Upper lobe of right lung (tissue), 1 donor: ENCODE data around the gene ARHGDIA. TPM values are rescaled to one million over a fixed set of nuclear protein-coding genes. Genes with fewer than 3 reads are reported as not detected.
"Not testable (repeated sequence)": the region's sequence is repeated elsewhere in the genome, so short reads cannot be mapped to it uniquely, and the experiment has no call there.

ENCODE experiments used
- ATAC-seq: fragments of 200-7000 bp; cut with Tn5 transposase; one replicate; pipeline ENCODE4 v1.9.1; 2020; ENCODE audit warnings: mild to moderate bottlenecking, moderate library complexity
- DNase-seq: peaks from one replicate; pipeline ENCODE4 v3.0.0-alpha.2; 2020
- H3K27ac ChIP-seq: fragments of 200-600 bp; one replicate; pipeline ENCODE4 v1.8.0; 2022
- H3K27me3 ChIP-seq: fragments of 200-600 bp; one replicate; pipeline ENCODE4 v1.8.0; 2022; ENCODE audit warnings: mild to moderate bottlenecking
- H3K36me3 ChIP-seq: fragments of 200-600 bp; one replicate; pipeline ENCODE4 v1.8.0; 2022
- H3K4me1 ChIP-seq: fragments of 200-600 bp; one replicate; pipeline ENCODE4 v1.8.0; 2022
- H3K4me3 ChIP-seq: fragments of 200-600 bp; one replicate; pipeline ENCODE4 v1.8.0; 2022; ENCODE audit warnings: mild to moderate bottlenecking
- H3K9me3 ChIP-seq: fragments of 200-600 bp; one replicate; pipeline ENCODE4 v1.8.0; 2022
- intact Hi-C: fragments of 100-400 bp; cut with DNase I; formaldehyde crosslinking; loops from one replicate; pipeline ENCODE4 v1.11.0; 2022
- total RNA-seq: library from RNA; stranded (reverse); fragmentation: NEBNext Ultra II Directional; extraction: Animal tissue kit (Norgen Biotek cat#: 25700); gene quantifications from one replicate; pipeline ENCODE4 v1.2.1, GENCODE V29; 2021
- TF ChIP-seq, protein P1 (sequence below): fragments of 200-600 bp; IDR thresholded peaks from one replicate; pipeline ENCODE4 v1.8.0; 2022; ENCODE audit warnings: antibody characterized with exemption
- donor health status: DM: no; HTN: yes; CAD: no; lungs with severe emphysema.

Gene ARHGDIA
- total RNA-seq, 1 donor from 2014 or later: 386 TPM

DNA sequence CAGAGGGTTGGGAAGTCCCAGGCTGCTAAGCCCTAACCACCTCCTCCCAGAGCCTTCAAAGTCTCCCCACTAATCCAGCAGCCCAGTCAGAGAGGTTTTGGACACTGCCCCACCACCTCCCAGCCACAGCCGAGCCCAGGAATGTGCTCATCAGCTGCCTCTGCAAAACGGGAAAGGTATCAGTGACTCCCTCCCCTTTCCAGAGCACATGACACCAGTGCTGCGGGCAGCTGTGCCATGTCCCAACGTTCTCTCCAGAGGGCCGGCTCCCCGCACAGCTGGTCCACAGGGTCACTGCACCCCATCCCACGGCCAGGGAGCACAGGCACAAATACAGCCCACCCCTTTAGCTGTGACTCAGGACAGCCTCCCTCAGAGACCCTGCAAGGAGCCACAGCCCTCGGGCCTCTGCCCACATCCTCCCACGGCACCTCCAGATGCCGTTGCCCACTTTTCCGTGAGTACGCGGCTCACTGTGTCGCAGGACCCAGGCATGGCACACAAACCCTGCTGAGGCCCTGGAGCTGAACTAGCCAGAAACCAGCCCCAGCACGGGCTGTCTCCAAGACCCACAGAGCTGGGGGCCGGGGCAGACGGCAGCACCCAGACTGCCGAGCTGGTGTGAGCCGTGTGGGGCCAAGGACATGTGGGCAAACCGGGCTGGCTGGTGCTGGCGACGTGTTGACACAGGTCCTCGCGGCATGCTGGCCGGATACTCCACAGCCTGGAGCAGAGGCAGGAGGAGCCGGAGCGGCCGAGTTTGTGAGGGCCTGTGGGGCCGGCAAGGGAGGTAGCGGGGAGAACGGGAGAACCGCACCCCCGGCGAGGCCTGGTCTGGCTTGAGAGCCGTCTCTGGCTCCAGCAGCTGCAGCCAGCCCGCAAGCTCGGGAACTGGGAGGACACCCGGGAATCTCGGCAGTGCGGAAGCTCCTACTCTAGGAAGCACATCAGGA is 30.0 kb downstream of the ARHGDIA start:
- H3K27ac ChIP-seq: no peak overlapping the region
- H3K36me3 ChIP-seq: peaks cover 39% of the 10 kb centered on the region
- TF ChIP-seq, protein P1, sequence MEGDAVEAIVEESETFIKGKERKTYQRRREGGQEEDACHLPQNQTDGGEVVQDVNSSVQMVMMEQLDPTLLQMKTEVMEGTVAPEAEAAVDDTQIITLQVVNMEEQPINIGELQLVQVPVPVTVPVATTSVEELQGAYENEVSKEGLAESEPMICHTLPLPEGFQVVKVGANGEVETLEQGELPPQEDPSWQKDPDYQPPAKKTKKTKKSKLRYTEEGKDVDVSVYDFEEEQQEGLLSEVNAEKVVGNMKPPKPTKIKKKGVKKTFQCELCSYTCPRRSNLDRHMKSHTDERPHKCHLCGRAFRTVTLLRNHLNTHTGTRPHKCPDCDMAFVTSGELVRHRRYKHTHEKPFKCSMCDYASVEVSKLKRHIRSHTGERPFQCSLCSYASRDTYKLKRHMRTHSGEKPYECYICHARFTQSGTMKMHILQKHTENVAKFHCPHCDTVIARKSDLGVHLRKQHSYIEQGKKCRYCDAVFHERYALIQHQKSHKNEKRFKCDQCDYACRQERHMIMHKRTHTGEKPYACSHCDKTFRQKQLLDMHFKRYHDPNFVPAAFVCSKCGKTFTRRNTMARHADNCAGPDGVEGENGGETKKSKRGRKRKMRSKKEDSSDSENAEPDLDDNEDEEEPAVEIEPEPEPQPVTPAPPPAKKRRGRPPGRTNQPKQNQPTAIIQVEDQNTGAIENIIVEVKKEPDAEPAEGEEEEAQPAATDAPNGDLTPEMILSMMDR: no peak
- no peaks in the 10 kb centered on the region for H3K9me3 ChIP-seq
- DNase-seq: no peak
- peak; percentile 64 for ATAC-seq
- intact Hi-C loops: no loop called here
- H3K27me3 ChIP-seq: no peaks in the 10 kb centered on the region
- H3K4me1 ChIP-seq: no peaks in the 10 kb centered on the region
- H3K4me3 ChIP-seq: no peak overlapping the region

DNA sequence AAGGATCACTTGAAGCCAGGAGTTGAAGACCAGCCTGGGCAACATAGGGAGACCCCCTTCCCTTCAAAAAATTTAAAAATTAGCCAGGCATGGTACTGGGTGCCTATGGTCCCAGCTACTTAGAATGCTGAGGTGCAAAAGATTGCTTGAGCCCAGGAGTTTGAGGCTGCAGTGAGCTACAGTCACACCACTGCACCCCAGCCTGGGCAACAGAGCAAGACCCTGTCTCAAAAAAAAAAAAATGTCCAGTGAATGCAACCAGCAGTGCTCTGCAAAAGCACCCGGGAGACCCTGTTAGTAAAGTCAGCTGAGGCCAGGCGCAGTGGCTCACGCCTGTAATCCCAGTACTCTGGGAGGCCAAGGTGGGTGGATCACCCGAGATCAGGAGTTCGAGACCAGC is 31.1 kb downstream of the ARHGDIA start:
- ATAC-seq, intact Hi-C loops, H3K4me1 ChIP-seq, DNase-seq, H3K27me3 ChIP-seq, H3K4me3 ChIP-seq, H3K9me3 ChIP-seq, H3K27ac ChIP-seq: not testable (repeated sequence)
- peaks cover 29% of the 10 kb centered on the region for H3K36me3 ChIP-seq

DNA sequence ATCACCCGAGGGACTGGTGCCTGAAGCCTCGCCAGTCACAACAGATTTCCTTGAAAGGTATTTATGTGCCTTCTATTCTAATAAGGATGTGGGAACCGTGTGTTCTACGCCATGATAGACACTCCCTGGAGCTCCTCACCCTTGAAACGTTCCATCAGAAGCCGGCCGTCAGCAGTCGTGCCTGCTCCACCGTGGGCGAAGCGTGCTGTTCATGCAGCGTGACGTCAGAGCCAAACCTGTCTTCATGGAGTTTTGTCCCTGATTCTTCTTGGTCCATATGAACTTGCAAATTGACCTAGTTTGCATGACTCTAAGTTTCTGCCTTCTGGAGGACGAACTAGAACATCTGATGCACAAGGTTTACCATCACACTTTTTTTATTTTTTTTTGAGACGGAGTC is 31.8 kb downstream of the ARHGDIA start:
- TF ChIP-seq, protein P1: no peak
- ATAC-seq: no peak
- intact Hi-C loops: no loop called here

DNA sequence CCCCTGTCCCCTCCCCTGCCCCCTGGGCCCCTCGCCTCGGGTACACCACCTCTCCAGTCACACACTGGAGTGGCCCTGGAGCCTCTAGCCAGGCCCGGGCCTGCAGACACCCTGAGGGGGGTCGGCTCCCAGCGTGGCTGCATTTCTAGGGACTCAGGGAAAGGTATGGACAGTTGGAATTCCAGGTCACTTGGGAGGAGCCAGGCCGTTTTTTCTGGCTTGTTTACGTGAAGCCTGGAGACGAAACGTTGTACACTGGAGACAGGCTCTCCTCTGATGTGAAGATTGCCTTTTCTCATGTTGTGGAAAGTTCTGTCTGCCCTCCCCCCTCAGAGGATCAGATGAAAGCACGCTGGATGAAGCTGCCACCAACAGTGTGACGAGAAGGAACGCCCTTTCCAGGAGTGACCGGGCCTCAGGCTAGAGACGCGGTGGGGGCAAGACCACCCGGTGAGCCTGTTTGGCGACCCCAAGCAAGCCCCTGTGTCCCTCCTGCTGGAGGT is 32.3 kb downstream of the ARHGDIA start:
- intact Hi-C loops: no loop called here
- TF ChIP-seq, protein P1: no peak
- DNase-seq: no peak
- no peak overlapping the region for H3K27ac ChIP-seq
- ATAC-seq: no peak
- peaks cover 16% of the 10 kb centered on the region for H3K36me3 ChIP-seq
- no peak overlapping the region for H3K4me3 ChIP-seq
- peaks cover 7% of the 10 kb centered on the region for H3K4me1 ChIP-seq
- no peaks in the 10 kb centered on the region for H3K9me3 ChIP-seq
- H3K27me3 ChIP-seq: no peaks in the 10 kb centered on the region

More for the DNA sequence above, 31.8 kb downstream of the ARHGDIA start:
- H3K4me1 ChIP-seq: peaks cover 2% of the 10 kb centered on the region
- no peak overlapping the region for H3K4me3 ChIP-seq
- peaks cover 21% of the 10 kb centered on the region for H3K36me3 ChIP-seq
- no peak overlapping the region for H3K27ac ChIP-seq
- no peaks in the 10 kb centered on the region for H3K27me3 ChIP-seq
- H3K9me3 ChIP-seq: no peaks in the 10 kb centered on the region
- DNase-seq: no peak

DNA sequence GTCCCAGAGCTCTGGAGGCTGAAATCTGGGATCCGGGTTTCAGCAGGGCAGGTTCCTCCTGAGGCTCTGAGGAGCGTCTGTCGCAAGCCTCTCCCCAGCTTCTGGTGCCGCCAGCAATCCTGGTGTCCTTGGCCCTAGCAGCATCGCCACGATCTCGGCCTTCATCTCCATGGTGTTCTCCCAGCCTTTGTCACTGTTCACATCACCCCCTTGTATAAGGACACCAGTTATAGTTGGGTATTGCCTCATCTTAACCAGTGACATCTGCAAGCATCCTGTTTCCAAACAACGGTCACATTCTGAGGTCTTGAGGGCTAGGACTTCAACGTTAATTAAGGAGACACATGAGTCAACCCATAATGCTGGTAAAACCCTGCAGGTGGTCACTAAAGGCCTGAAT is 33.5 kb downstream of the ARHGDIA start:
- Histone ChIP-seq H3K4me1 (peaks cover 10% of the 10 kb centered on the region), H3K9me3 (no peaks in the 10 kb centered on the region), H3K36me3 (peaks cover 4% of the 10 kb centered on the region), H3K27me3 (no peaks in the 10 kb centered on the region), H3K27ac (no peak overlapping the region), H3K4me3 (no peak overlapping the region)
- ATAC-seq (no peak), DNase-seq (no peak)
- intact Hi-C loops: no loop called here
- TF ChIP-seq, protein P1: no peak

DNA sequence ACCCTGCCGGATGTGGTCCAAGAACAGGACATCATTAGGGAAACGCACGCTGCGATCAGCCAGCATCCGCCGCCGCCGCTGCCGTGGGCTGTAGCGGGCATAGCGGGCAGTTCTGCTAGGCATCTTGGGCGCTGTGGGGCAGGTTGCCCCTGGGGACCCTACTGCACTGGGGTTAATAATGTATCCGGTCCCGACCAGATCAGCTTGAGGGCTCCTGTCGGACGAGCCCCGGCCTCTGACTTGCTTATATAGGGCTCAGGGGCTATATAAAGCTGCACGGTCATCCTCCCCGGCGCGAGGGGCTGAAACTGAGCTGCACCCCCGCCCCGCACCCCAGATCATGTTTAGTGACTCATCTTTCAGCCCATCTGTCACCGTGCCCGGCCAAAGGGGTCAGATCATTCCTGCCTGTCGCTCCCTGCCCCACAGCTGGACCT is 36.3 kb downstream of the ARHGDIA start, which contains the start of gene PPP1R27:
Gene PPP1R27, minus strand, starts transcription at position 220 of the 437 bp plus-strand sequence. Its CDS starts 97 bp downstream, at position 123.
- TF ChIP-seq, protein P1: no peak
- DNase-seq: no peak
- H3K4me3 ChIP-seq: peak within 1 kb of the TSS; percentile 78

More for the DNA sequence above, 36.3 kb downstream of the ARHGDIA start, which contains the start of gene PPP1R27:
- H3K4me1 ChIP-seq: peaks cover 22% of the 10 kb centered on the region
- H3K27me3 ChIP-seq: no peaks in the 10 kb centered on the region
- H3K36me3 ChIP-seq: no peaks in the 10 kb centered on the region
- peak within 1 kb of the TSS; percentile 92 for H3K27ac ChIP-seq
- no peaks in the 10 kb centered on the region for H3K9me3 ChIP-seq
- intact Hi-C loops: no loop called here
- ATAC-seq: no peak
